Endothelial cell of umbilical vein (primary cell): Measurements from ENCODE around the gene SYDE2.

Source experiments
- EZH2 ChIP-seq: IDR thresholded peaks from 2 replicates; pipeline ENCODE4 v1.6.1; 2012; ENCODE audit warnings: borderline replicate concordance, low read depth, mild to moderate bottlenecking, moderate library complexity, low read length, inconsistent platforms; ENCODE audit not compliant: severe bottlenecking
- GATA2 ChIP-seq: IDR thresholded peaks from 2 replicates; pipeline ENCODE4 v1.7.0; 2011; ENCODE audit warnings: low read depth, mild to moderate bottlenecking, moderate library complexity, mixed read lengths, low read length; ENCODE audit not compliant: insufficient read length, insufficient read depth
- JUN ChIP-seq: IDR thresholded peaks from 2 replicates; pipeline ENCODE4 v1.6.1; 2011; ENCODE audit warnings: borderline replicate concordance, low read depth; ENCODE audit not compliant: insufficient read length, insufficient read depth
- MYC ChIP-seq: IDR thresholded peaks from one replicate; pipeline ENCODE4 v1.6.1; 2011; ENCODE audit warnings: mild to moderate bottlenecking, low read depth, low read length
- POLR2A ChIP-seq: IDR thresholded peaks from 2 replicates; pipeline ENCODE4 v1.6.1; 2012; ENCODE audit warnings: low read depth, mild to moderate bottlenecking, control low read depth, low read length
- POLR2AphosphoS5 ChIP-seq: IDR thresholded peaks from 2 replicates; pipeline ENCODE4 v1.6.1; 2012; ENCODE audit warnings: low read depth, mild to moderate bottlenecking, control low read depth, low read length, moderate library complexity; ENCODE audit not compliant: insufficient read depth
- TF ChIP-seq, protein P1 (sequence below), 2 donors: IDR thresholded peaks; 1 replicate in 1 of 2; 2 replicates in 1 of 2; pipeline ENCODE4 v1.5.1; 2011; ENCODE audit warnings: low read length in 2 of 2, mild to moderate bottlenecking in 2 of 2, moderate library complexity in 2 of 2, control low read depth in 1 of 2, inconsistent platforms in 1 of 2, low read depth in 1 of 2; ENCODE audit not compliant: insufficient read depth in 1 of 2; ENCODE audit errors: extremely low read depth in 1 of 2
- TF ChIP-seq, protein P2 (sequence below): IDR thresholded peaks from 2 replicates; pipeline ENCODE4 v1.6.1; 2011; ENCODE audit not compliant: insufficient read depth, insufficient read length

DNA sequence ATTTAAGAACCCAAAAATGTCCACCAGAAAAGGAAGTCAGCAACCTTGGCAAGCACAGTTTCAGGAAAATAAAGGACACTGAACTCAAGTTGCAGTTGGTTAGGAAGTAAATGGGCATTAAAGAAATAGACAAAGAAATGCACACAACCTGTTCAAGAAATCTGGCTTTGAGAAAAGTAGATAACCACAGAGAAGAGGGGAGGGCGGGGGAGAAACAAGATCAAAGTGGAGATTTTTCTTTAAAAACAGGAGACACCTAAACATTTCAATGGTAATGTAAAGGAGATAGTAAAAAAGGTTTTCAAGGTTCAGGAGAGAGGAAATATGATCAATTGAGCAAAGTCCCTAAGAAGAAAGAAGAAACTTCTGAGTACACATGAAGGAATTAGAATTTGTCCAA, 29.1 kb downstream of the SYDE2 start:
- TF ChIP-seq, protein P1, sequence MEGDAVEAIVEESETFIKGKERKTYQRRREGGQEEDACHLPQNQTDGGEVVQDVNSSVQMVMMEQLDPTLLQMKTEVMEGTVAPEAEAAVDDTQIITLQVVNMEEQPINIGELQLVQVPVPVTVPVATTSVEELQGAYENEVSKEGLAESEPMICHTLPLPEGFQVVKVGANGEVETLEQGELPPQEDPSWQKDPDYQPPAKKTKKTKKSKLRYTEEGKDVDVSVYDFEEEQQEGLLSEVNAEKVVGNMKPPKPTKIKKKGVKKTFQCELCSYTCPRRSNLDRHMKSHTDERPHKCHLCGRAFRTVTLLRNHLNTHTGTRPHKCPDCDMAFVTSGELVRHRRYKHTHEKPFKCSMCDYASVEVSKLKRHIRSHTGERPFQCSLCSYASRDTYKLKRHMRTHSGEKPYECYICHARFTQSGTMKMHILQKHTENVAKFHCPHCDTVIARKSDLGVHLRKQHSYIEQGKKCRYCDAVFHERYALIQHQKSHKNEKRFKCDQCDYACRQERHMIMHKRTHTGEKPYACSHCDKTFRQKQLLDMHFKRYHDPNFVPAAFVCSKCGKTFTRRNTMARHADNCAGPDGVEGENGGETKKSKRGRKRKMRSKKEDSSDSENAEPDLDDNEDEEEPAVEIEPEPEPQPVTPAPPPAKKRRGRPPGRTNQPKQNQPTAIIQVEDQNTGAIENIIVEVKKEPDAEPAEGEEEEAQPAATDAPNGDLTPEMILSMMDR (IDR thresholded peaks at IDR 0.05; ENCODE audit: extremely low read depth in 1 of 2, insufficient read depth in 1 of 2, low read depth in 1 of 2, low read length in 2 of 2), result no peak
- TF ChIP-seq EZH2 (no peak), POLR2A (no peak), POLR2AphosphoS5 (no peak), MYC (no peak), GATA2 (no peak), JUN (no peak)
- TF ChIP-seq, protein P2, sequence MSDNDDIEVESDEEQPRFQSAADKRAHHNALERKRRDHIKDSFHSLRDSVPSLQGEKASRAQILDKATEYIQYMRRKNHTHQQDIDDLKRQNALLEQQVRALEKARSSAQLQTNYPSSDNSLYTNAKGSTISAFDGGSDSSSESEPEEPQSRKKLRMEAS, result no peak
